Panc1 (cell line): Measurements from ENCODE around the gene WIZ. TPM values are rescaled to one million over a fixed set of nuclear protein-coding genes. Genes with fewer than 3 reads are reported as not detected.

Experiments used
- ATAC-seq: fragments of 200-7000 bp; cut with Tn5 transposase; 2 replicates; pipeline ENCODE4 v1.9.1; 2020; ENCODE audit warnings: mild to moderate bottlenecking, moderate library complexity
- BruUV-seq: library from RNA; stranded (reverse); fragments of 400-500 nt; replicated peaks from 2 replicates; lab custom pipeline; 2021; lab: Mats Ljungman, UMichigan
- CTCF ChIA-PET: fragments of 300-600 bp; sonication (Branson Sonifier 250); formaldehyde crosslinking; loops from one replicate; lab custom pipeline; 2022; ENCODE audit warnings: antibody characterized with exemption; lab: Charles Lee
- POLR2A ChIA-PET: fragments of 300-600 bp; sonication (Branson Sonifier 250); formaldehyde crosslinking; loops from one replicate; lab custom pipeline; 2022; ENCODE audit warnings: antibody characterized with exemption; lab: Charles Lee
- DNase-seq: peaks from one replicate; pipeline ENCODE4 v3.0.0-alpha.2; 2010; ENCODE audit warnings: low read depth, low spot score
- H3K27ac ChIP-seq: 2 replicates; pipeline ENCODE4 v1.5.1; 2011; ENCODE audit warnings: mild to moderate bottlenecking, low read length, inconsistent platforms
- H3K27me3 ChIP-seq: fragments of 200-500 bp; sonication (Bioruptor generic); 2 replicates; pipeline ENCODE4 v1.6.0; 2014; ENCODE audit warnings: low read length, inconsistent platforms; ENCODE audit not compliant: control insufficient read depth, insufficient read depth
- H3K36me3 ChIP-seq: fragments of 200-500 bp; sonication (Bioruptor generic); 2 replicates; pipeline ENCODE4 v1.5.1; 2014; ENCODE audit warnings: inconsistent platforms, mild to moderate bottlenecking, low read length, moderate library complexity; ENCODE audit not compliant: control insufficient read depth, insufficient read depth
- H3K4me1 ChIP-seq: 2 replicates; pipeline ENCODE4 v1.5.1; 2011; ENCODE audit warnings: inconsistent platforms, mild to moderate bottlenecking, low read length, moderate library complexity; ENCODE audit not compliant: control insufficient read depth, insufficient read depth
- H3K4me3 ChIP-seq, 2 experiments: 2 replicates each; pipeline ENCODE4 v1.5.1; 2011 to 2012; ENCODE audit warnings: low read depth in 2 of 2, low read length in 2 of 2, mild to moderate bottlenecking in 2 of 2, inconsistent platforms in 1 of 2, moderate library complexity in 1 of 2
- H3K9me3 ChIP-seq: fragments of 200-500 bp; sonication (Bioruptor generic); 2 replicates; pipeline ENCODE4 v1.5.1; 2014; ENCODE audit warnings: low read depth, mild to moderate bottlenecking, inconsistent platforms, low read length, moderate library complexity; ENCODE audit not compliant: control insufficient read depth, insufficient read depth
- CTCF ChIP-seq: fragments of 450-650 bp; IDR thresholded peaks from 2 replicates; pipeline ENCODE4 v1.5.1; 2017; ENCODE audit warnings: mild to moderate bottlenecking
- POLR2AphosphoS5 ChIP-seq: IDR thresholded peaks from 2 replicates; pipeline ENCODE4 v1.6.1; 2012; ENCODE audit warnings: mild to moderate bottlenecking, low read depth, low read length, moderate library complexity
- REST ChIP-seq, 2 experiments: IDR thresholded peaks; 2 replicates each; pipeline ENCODE4 v1.6.1; 2011 to 2012; ENCODE audit warnings: low read depth in 2 of 2, control low read depth in 1 of 2, low read length in 1 of 2, mild to moderate bottlenecking in 1 of 2, moderate library complexity in 1 of 2; ENCODE audit not compliant: insufficient read depth in 1 of 2
- SIN3A ChIP-seq: IDR thresholded peaks from 2 replicates; pipeline ENCODE4 v1.6.1; 2012; ENCODE audit warnings: low read depth, mild to moderate bottlenecking, low read length, moderate library complexity, borderline replicate concordance; ENCODE audit not compliant: insufficient read depth
- TCF7L2 ChIP-seq: IDR thresholded peaks from 2 replicates; pipeline ENCODE4 v1.6.1; 2011; ENCODE audit warnings: mild to moderate bottlenecking, low read depth, low read length, inconsistent platforms
- in situ Hi-C: cut with HindIII; loops from 2 replicates; pipeline ENCODE4 v1.10.0; 2016; ENCODE audit warnings: low sequenced_read_pairs, low pct_unique_long_range_greater_than_20kb
- intact Hi-C: fragments of 100-400 bp; cut with micrococcal nuclease; formaldehyde crosslinking; loops from one replicate; pipeline ENCODE4 v1.10.0; 2022; ENCODE audit not compliant: unreplicated experiment
- total RNA-seq: library from RNA; stranded (reverse); gene quantifications from one replicate; pipeline ENCODE4 v1.2.1, GENCODE V29; 2021; ENCODE audit not compliant: unreplicated experiment

Gene WIZ
- total RNA-seq, 1 experiment from 2014 or later: 41.9 TPM

GRCh38 chr19:15423130-15423529 lies 26.6 kb downstream of the WIZ start:
- Histone ChIP-seq H3K9me3 (no peaks in the 10 kb centered on the region), H3K4me3 (no peak overlapping the region), H3K27me3 (no peaks in the 10 kb centered on the region), H3K36me3 (peaks cover 7% of the 10 kb centered on the region; the same call in 1 of the 2 replicates), H3K4me1 (peaks cover 5% of the 10 kb centered on the region), H3K27ac (no peak overlapping the region)
- TF ChIP-seq CTCF: no peak
- TF ChIP-seq REST (IDR thresholded peaks at IDR 0.05; ENCODE audit: insufficient read depth in 1 of 2, low read depth in 2 of 2, low read length in 1 of 2): no peak
- TF ChIP-seq POLR2AphosphoS5: no peak
- no peak for TF ChIP-seq TCF7L2
- TF ChIP-seq SIN3A: no peak
- ChIA-PET POLR2A (no interaction called here), CTCF (no interaction called here)
- in situ Hi-C loops: no loop called here
- no peak for ATAC-seq
- intact Hi-C loops: no loop called here
- DNase-seq: no peak
- no TSS peak for BruUV-seq

DNA sequence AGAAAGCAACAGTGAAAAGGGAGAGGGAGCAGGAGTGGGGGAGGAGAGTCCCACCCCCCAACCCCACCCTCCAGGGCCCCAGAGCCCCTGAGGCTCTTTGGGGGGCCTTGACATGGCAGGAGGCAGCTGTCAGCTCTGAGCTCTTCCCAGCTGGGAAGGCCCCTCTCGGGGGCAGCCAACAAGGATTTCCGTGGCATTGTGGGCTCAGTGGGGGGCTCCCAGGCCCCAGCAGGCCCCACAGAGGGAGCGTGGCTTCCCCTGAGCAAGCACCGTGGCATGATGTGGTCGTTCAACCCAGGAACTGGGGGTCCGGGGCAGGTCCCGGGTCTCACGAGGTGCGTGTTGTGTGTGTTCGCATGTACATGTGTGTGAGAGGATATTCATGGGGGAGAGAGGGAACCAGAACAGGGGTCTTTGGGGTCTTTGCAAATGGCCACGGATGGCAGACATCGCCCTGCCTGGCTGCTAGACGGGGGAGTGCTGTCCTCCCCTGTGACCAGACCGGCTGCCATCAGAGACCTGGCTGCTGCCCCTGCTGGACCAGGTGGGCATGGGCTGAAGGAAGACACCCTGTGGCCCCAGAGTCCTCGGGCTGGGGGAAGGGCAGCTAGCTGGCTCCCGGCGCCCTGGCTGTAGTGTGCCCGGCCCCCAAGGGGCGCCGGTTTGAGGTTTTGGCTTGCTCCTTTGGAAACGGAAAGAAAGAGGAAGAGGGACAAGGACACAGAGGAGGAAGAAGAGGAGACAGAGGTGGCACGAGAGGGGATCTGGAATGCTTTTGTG lies 27.3 kb downstream of the WIZ start:
- POLR2A ChIA-PET: no interaction called here
- TF ChIP-seq SIN3A: no peak
- no peak for TF ChIP-seq TCF7L2
- Histone ChIP-seq H3K4me3 (no peak overlapping the region), H3K9me3 (no peaks in the 10 kb centered on the region), H3K27me3 (no peaks in the 10 kb centered on the region), H3K4me1 (peaks cover 5% of the 10 kb centered on the region), H3K27ac (no peak overlapping the region), H3K36me3 (peaks cover 12% of the 10 kb centered on the region; the same call in 1 of the 2 replicates)
- no TSS peak for BruUV-seq
- ATAC-seq (no peak), DNase-seq (no peak)
- intact Hi-C loops (no loop called here), in situ Hi-C loops (no loop called here)
- CTCF ChIA-PET: no interaction called here

DNA sequence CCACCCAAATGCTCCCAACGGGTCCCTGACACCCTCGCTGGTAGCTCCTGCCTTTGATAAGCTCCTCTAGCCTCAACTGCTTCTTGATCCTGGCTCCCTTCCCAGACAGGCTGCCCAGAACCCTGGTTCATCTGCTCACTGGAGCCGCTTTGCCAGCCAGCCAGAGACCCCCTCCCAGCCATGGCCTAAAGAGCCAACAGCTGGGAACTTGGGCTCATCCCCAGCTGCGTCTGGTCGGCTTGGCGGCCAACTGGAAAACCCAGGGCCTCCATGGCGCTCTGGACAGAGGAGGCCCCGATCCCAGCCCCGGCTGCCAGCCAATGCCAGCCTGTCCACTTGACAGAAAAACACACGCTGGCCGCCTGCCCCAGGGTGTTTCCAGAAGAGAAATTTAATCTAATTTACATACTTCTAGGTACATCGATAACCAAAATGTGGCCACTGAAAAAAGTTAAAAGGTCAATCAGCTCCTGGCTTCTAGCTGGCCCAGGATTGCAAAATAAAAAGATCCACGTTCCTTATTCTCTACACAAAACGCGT lies 28.0 kb downstream of the WIZ start:
- ChIA-PET CTCF (no interaction called here), POLR2A (no interaction called here)
- ATAC-seq (no peak), DNase-seq (no peak)
- H3K36me3 ChIP-seq: peaks cover 12% of the 10 kb centered on the region; the same call in 1 of the 2 replicates
- H3K27me3 ChIP-seq: no peaks in the 10 kb centered on the region
- H3K9me3 ChIP-seq: no peaks in the 10 kb centered on the region
- no peak overlapping the region for H3K27ac ChIP-seq
- in situ Hi-C loops (no loop called here), intact Hi-C loops (no loop called here)
- H3K4me3 ChIP-seq: no peak overlapping the region
- no peak for TF ChIP-seq TCF7L2
- TF ChIP-seq POLR2AphosphoS5: no peak
- no peak for TF ChIP-seq REST (IDR thresholded peaks at IDR 0.05; ENCODE audit: insufficient read depth in 1 of 2, low read depth in 2 of 2, low read length in 1 of 2)
- TF ChIP-seq SIN3A: no peak
- no peak for TF ChIP-seq CTCF
- peaks cover 10% of the 10 kb centered on the region for H3K4me1 ChIP-seq
- no TSS peak for BruUV-seq
